IMR-90 (cell line): ENCODE data around the gene CCDC142. TPM values are rescaled to one million over a fixed set of nuclear protein-coding genes. Genes with fewer than 3 reads are reported as not detected.

Source experiments
- ATAC-seq: fragments of 200-7000 bp; cut with Tn5 transposase; 2 replicates; pipeline ENCODE4 v1.9.1; 2020; ENCODE audit warnings: low read depth, mild to moderate bottlenecking, moderate library complexity
- BruUV-seq: library from RNA; stranded (reverse); fragments of 400-500 nt; replicated peaks from 2 replicates; lab custom pipeline; 2021; lab: Mats Ljungman, UMichigan
- CTCF ChIA-PET: fragments of 300-600 bp; formaldehyde crosslinking; extraction: SDS; loops from one replicate; lab custom pipeline; 2021; ENCODE audit warnings: antibody characterized with exemption; lab: Yijun Ruan, JAX
- POLR2A ChIA-PET: fragments of 300-600 bp; sonication (Branson Sonifier 250); formaldehyde crosslinking; loops from one replicate; lab custom pipeline; 2022; ENCODE audit warnings: antibody characterized with exemption; ENCODE audit not compliant: unreplicated experiment; lab: Charles Lee
- DNase-seq: peaks from one replicate; pipeline ENCODE4 v3.0.0; 2013
- H2AFZ ChIP-seq: replicated peaks from 2 replicates; pipeline ENCODE3; 2013; ENCODE audit warnings: low read length, mild to moderate bottlenecking; ENCODE audit not compliant: poor library complexity
- H2AK5ac ChIP-seq: 2 replicates; pipeline ENCODE4 v1.6.1; 2013; ENCODE audit warnings: low read depth, low read length, inconsistent platforms
- H2AK9ac ChIP-seq: replicated peaks from 2 replicates; pipeline ENCODE3; 2013; ENCODE audit warnings: mild to moderate bottlenecking, low read depth, low read length, moderate library complexity; ENCODE audit not compliant: poor library complexity
- H2BK120ac ChIP-seq: 2 replicates; pipeline ENCODE4 v1.6.1; 2013; ENCODE audit warnings: low read depth, low read length, inconsistent platforms
- H2BK15ac ChIP-seq: 3 replicates; pipeline ENCODE4 v1.6.1; 2013; ENCODE audit warnings: low read depth, low read length, inconsistent platforms
- H2BK20ac ChIP-seq: 2 replicates; pipeline ENCODE4 v1.6.1; 2013; ENCODE audit warnings: low read depth, mild to moderate bottlenecking, inconsistent platforms, low read length, moderate library complexity
- H2BK5ac ChIP-seq: 2 replicates; pipeline ENCODE4 v1.6.1; 2013; ENCODE audit warnings: mild to moderate bottlenecking, low read depth, low read length, inconsistent platforms; ENCODE audit not compliant: poor library complexity, severe bottlenecking
- H3K14ac ChIP-seq: replicated peaks from 2 replicates; pipeline ENCODE4 v1.6.1; 2013; ENCODE audit warnings: low read depth, low read length, inconsistent platforms
- H3K18ac ChIP-seq: 2 replicates; pipeline ENCODE4 v1.6.1; 2013; ENCODE audit warnings: low read depth, low read length, control low read depth
- H3K23ac ChIP-seq: 2 replicates; pipeline ENCODE4 v1.6.1; 2013; ENCODE audit warnings: low read depth, low read length, inconsistent platforms
- H3K27ac ChIP-seq: 2 replicates; pipeline ENCODE4 v1.5.1; 2013; ENCODE audit warnings: mild to moderate bottlenecking, control low read depth, low read length; ENCODE audit not compliant: insufficient read depth
- H3K27me3 ChIP-seq: 2 replicates; pipeline ENCODE4 v1.6.1; 2013; ENCODE audit warnings: low read length; ENCODE audit not compliant: control insufficient read depth, insufficient read depth
- H3K36me3 ChIP-seq: 2 replicates; pipeline ENCODE4 v1.6.1; 2013; ENCODE audit warnings: low read length, mixed read lengths; ENCODE audit not compliant: control insufficient read depth, insufficient read depth
- H3K4ac ChIP-seq: 2 replicates; pipeline ENCODE4 v1.6.1; 2013; ENCODE audit warnings: low read depth, low read length, inconsistent platforms
- H3K4me1 ChIP-seq: 2 replicates; pipeline ENCODE4 v1.6.1; 2013; ENCODE audit warnings: low read length, mixed read lengths; ENCODE audit not compliant: control insufficient read depth, insufficient read depth
- H3K4me2 ChIP-seq: 2 replicates; pipeline ENCODE4 v1.6.1; 2013; ENCODE audit warnings: low read depth, mild to moderate bottlenecking, control low read depth, low read length, moderate library complexity
- H3K4me3 ChIP-seq: 2 replicates; pipeline ENCODE4 v1.5.1; 2013; ENCODE audit warnings: low read depth, mild to moderate bottlenecking, control low read depth, low read length, moderate library complexity; ENCODE audit not compliant: insufficient read depth
- H3K56ac ChIP-seq: 2 replicates; pipeline ENCODE4 v1.6.1; 2013; ENCODE audit warnings: low read length, inconsistent platforms; ENCODE audit not compliant: insufficient read depth; ENCODE audit errors: extremely low read depth
- H3K79me1 ChIP-seq, 2 experiments: 2 replicates each; pipeline ENCODE4 v1.6.1; 2013; ENCODE audit warnings: low read length in 2 of 2, inconsistent platforms in 1 of 2, low read depth in 1 of 2
- H3K9ac ChIP-seq: 2 replicates; pipeline ENCODE4 v1.6.1; 2013; ENCODE audit warnings: low read depth, low read length, control low read depth
- H3K9me1 ChIP-seq: 2 replicates; pipeline ENCODE4 v1.6.1; 2013; ENCODE audit warnings: low read length, inconsistent platforms; ENCODE audit not compliant: insufficient read depth
- H3K9me3 ChIP-seq: 2 replicates; pipeline ENCODE4 v1.6.1; 2013; ENCODE audit warnings: low read length; ENCODE audit not compliant: control insufficient read depth, insufficient read depth
- H4K20me1 ChIP-seq: 2 replicates; pipeline ENCODE4 v1.6.1; 2013; ENCODE audit warnings: low read length, inconsistent platforms; ENCODE audit not compliant: insufficient read depth
- H4K5ac ChIP-seq: 2 replicates; pipeline ENCODE4 v1.6.1; 2013; ENCODE audit warnings: mild to moderate bottlenecking, low read depth, low read length, control low read depth
- H4K8ac ChIP-seq, 2 experiments: 2 replicates each; pipeline ENCODE4 v1.6.1; 2013; ENCODE audit warnings: low read depth in 2 of 2, low read length in 2 of 2, control low read depth in 1 of 2, inconsistent platforms in 1 of 2
- H4K91ac ChIP-seq: 2 replicates; pipeline ENCODE4 v1.6.1; 2013; ENCODE audit warnings: low read depth, low read length, inconsistent platforms; ENCODE audit not compliant: insufficient read depth
- CEBPB ChIP-seq: IDR thresholded peaks from 2 replicates; pipeline ENCODE4 v1.6.1; 2012; ENCODE audit warnings: low read depth, low read length, improper control_type of control experiment
- CHD1 ChIP-seq: IDR thresholded peaks from 2 replicates; pipeline ENCODE4 v1.6.1; 2012; ENCODE audit warnings: low read depth, low read length, improper control_type of control experiment
- ELK1 ChIP-seq: fragments of 150-350 bp; IDR thresholded peaks from 2 replicates; pipeline ENCODE4 v1.6.1; 2016; ENCODE audit warnings: low read depth, mild to moderate bottlenecking, low read length, moderate library complexity, borderline replicate concordance
- FOS ChIP-seq: fragments of 150-350 bp; IDR thresholded peaks from 2 replicates; pipeline ENCODE4 v1.6.1; 2016; ENCODE audit warnings: low read depth, low read length
- MAFK ChIP-seq: IDR thresholded peaks from 2 replicates; pipeline ENCODE4 v1.6.1; 2012; ENCODE audit warnings: low read depth, low read length, improper control_type of control experiment
- MAZ ChIP-seq: IDR thresholded peaks from 2 replicates; pipeline ENCODE4 v1.6.1; 2012; ENCODE audit warnings: low read depth, mild to moderate bottlenecking, low read length, improper control_type of control experiment, moderate library complexity, borderline replicate concordance
- POLR2A ChIP-seq: IDR thresholded peaks from 2 replicates; pipeline ENCODE4 v1.6.1; 2012; ENCODE audit warnings: mild to moderate bottlenecking, low read depth, low read length
- RCOR1 ChIP-seq: IDR thresholded peaks from 2 replicates; pipeline ENCODE4 v1.6.1; 2012; ENCODE audit warnings: mild to moderate bottlenecking, low read length, improper control_type of control experiment; ENCODE audit not compliant: insufficient replicate concordance
- SMC3 ChIP-seq: fragments of 150-350 bp; IDR thresholded peaks from 2 replicates; pipeline ENCODE4 v1.6.1; 2016; ENCODE audit warnings: low read depth, mild to moderate bottlenecking, antibody characterized with exemption, low read length, moderate library complexity
- WGBS, 2 experiments: methylation state at CpG; one replicate each; pipeline versions ENCODE4 v1.1.5 to v1.1.7; 2013; ENCODE audit warnings: missing lambda C conversion rate in 2 of 2; ENCODE audit not compliant: insufficient read length in 1 of 2; ENCODE audit errors: extremely low coverage in 2 of 2; 5-methylcytosine and 5-hydroxymethylcytosine counted together
- dilution Hi-C: fragments of 300-500 bp; cut with HindIII; formaldehyde crosslinking; loops from one replicate; pipeline ENCODE4 v1.14.3; 2018; ENCODE audit warnings: low sequenced_read_pairs; ENCODE audit not compliant: unreplicated experiment
- in situ Hi-C: fragments of 300-500 bp; cut with MboI; formaldehyde crosslinking; loops from 3 replicates; pipeline ENCODE4 v1.14.3; 2019; ENCODE audit warnings: low sequenced_read_pairs, inconsistent platforms, mixed read lengths
- intact Hi-C: fragments of 100-400 bp; cut with micrococcal nuclease; formaldehyde crosslinking; loops from 2 replicates; pipeline ENCODE4 v1.10.0; 2022
- polyA plus RNA-seq, 3 experiments: library from polyadenylated mRNA; depleted of rRNA; stranded (reverse); fragments of >200 nt; gene quantifications; 2 replicates each; pipeline ENCODE4 v1.2.3, GENCODE V29; 2012; ENCODE audit warnings: low replicate concordance in 1 of 3
- total RNA-seq: library from RNA; depleted of rRNA; stranded (reverse); fragments of >200 nt; gene quantifications from 2 replicates; pipeline ENCODE4 v1.2.3, GENCODE V29; 2012
- TF ChIP-seq, protein P1 (sequence below): conservative IDR thresholded peaks from 2 replicates; pipeline ENCODE4 v1.5.1; 2012; ENCODE audit warnings: mild to moderate bottlenecking, low read depth, low read length, improper control_type of control experiment
- TF ChIP-seq, protein P2 (sequence below): fragments of 150-350 bp; IDR thresholded peaks from 2 replicates; pipeline ENCODE4 v1.6.1; 2017; ENCODE audit warnings: mild to moderate bottlenecking, antibody characterized with exemption, low read length, low read depth

CCDC142 gene
- total and polyA plus RNA-seq, 2 of the 4 experiments (the other 2 are of a cell fraction), result 8.4 to 14.0 TPM

DNA sequence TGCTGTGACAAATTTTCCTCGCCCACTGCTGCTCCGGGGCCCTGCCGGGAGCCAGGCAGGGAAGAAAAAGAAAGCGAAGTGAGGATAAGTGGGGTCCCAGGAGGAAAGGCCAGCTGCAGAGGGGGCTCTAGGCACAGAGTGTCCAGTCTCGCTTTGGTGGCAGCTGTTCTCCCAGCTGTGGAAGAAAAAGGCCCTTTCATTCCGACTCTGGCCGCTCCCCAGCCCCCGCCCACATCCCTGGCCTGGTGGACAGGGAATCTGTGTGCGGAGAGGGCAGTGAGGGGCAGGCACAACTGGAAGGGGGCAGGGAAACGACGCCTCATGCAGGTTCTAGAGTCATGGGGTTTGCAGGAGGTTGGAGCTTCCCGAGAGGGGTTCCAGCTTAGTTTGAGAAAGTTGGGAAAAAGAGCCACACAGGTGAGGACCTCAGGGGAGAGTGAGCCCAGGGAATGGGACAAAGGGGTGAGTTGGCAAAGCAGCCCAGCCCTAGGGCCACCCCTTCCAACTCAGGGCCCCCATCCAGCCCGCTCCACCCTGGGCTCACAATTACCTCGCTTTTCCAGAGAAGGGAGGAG lies 42.9 kb downstream of the CCDC142 start:
- Histone ChIP-seq H3K4ac (peak overlapping the region; percentile 95), H2AFZ (peak overlapping the region; percentile 94), H4K20me1 (0 out of 2 replicates have a peak, but pooled peaks cover 3% of the 10 kb centered on the region), H2AK9ac (peak overlapping the region; percentile 99), H3K79me1 (peaks cover 23 to 48% of the 10 kb centered on the region in 2 experiments), H3K27ac (peak overlapping the region; percentile 66), H3K9me3 (no peaks in the 10 kb centered on the region), H4K5ac (peak overlapping the region; percentile 31), H2BK20ac (no peak overlapping the region), H3K9ac (peak overlapping the region; percentile 83), H3K36me3 (no peaks in the 10 kb centered on the region; the same call in 1 of the 2 replicates), H3K56ac (peak overlapping the region; percentile 67), H2BK120ac (peak overlapping the region; percentile 77), H3K14ac (peak overlapping the region; percentile 93), H3K27me3 (peaks cover 2% of the 10 kb centered on the region; the same call in 1 of the 2 replicates), H2BK5ac (peak overlapping the region; percentile 52), H3K23ac (peak overlapping the region; percentile 91), H3K18ac (peak overlapping the region; percentile 22), H3K4me2 (peak overlapping the region; percentile 89), H3K9me1 (peaks cover 21% of the 10 kb centered on the region), H4K8ac (peak overlapping the region; percentile 87 to 94), H4K91ac (peak overlapping the region; percentile 93), H3K4me3 (peak overlapping the region; percentile 48), H3K4me1 (peaks cover 23% of the 10 kb centered on the region), H2AK5ac (peak overlapping the region; percentile 95), H2BK15ac (peak overlapping the region; percentile 45; the same call in 1 of the 3 replicates)
- intact Hi-C loops, result loop anchor here (1.0 kb wide), 1 partner anchor 14 kb away; no protein-coding TSS in a partner anchor
- dilution Hi-C loops, result no loop called here
- ATAC-seq, result peak; percentile 73
- peak; percentile 46 for DNase-seq
- in situ Hi-C loops, result no loop called here
- no TSS peak for BruUV-seq
- POLR2A ChIA-PET, result interaction anchor here (0.9 kb wide), 1 partner anchor 15 kb away, joined by 4 read pairs; the partner anchor contains the start of gene INO80B
- CTCF ChIA-PET, result no interaction called here
- TF ChIP-seq FOS (no peak), MAZ (no peak), ELK1 (no peak), CHD1 (no peak), RCOR1 (no peak), POLR2A (no peak), CEBPB (no peak), SMC3 (no peak), MAFK (no peak)
- TF ChIP-seq, protein P1, sequence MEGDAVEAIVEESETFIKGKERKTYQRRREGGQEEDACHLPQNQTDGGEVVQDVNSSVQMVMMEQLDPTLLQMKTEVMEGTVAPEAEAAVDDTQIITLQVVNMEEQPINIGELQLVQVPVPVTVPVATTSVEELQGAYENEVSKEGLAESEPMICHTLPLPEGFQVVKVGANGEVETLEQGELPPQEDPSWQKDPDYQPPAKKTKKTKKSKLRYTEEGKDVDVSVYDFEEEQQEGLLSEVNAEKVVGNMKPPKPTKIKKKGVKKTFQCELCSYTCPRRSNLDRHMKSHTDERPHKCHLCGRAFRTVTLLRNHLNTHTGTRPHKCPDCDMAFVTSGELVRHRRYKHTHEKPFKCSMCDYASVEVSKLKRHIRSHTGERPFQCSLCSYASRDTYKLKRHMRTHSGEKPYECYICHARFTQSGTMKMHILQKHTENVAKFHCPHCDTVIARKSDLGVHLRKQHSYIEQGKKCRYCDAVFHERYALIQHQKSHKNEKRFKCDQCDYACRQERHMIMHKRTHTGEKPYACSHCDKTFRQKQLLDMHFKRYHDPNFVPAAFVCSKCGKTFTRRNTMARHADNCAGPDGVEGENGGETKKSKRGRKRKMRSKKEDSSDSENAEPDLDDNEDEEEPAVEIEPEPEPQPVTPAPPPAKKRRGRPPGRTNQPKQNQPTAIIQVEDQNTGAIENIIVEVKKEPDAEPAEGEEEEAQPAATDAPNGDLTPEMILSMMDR, result no peak
- TF ChIP-seq, protein P2, sequence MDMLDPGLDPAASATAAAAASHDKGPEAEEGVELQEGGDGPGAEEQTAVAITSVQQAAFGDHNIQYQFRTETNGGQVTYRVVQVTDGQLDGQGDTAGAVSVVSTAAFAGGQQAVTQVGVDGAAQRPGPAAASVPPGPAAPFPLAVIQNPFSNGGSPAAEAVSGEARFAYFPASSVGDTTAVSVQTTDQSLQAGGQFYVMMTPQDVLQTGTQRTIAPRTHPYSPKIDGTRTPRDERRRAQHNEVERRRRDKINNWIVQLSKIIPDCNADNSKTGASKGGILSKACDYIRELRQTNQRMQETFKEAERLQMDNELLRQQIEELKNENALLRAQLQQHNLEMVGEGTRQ, result no peak
- WGBS, 2 experiments, result 0% methylated on average over 4 of the region's 14 CpGs; no CpG with 5 or more reads in 1 of the 2 experiments
